Panc1 (cell line): ENCODE measurements around the gene HSPA1L. TPM values are rescaled to one million over a fixed set of nuclear protein-coding genes. Genes with fewer than 3 reads are reported as not detected.
"Not testable (repeated sequence)": the region's sequence is repeated elsewhere in the genome, so short reads cannot be mapped to it uniquely, and the experiment has no call there.

Experiments
- ATAC-seq: fragments of 200-7000 bp; cut with Tn5 transposase; 2 replicates; pipeline ENCODE4 v1.9.1; 2020; ENCODE audit warnings: mild to moderate bottlenecking, moderate library complexity
- BruUV-seq: library from RNA; stranded (reverse); fragments of 400-500 nt; replicated peaks from 2 replicates; lab custom pipeline; 2021; lab: Mats Ljungman, UMichigan
- CTCF ChIA-PET: fragments of 300-600 bp; sonication (Branson Sonifier 250); formaldehyde crosslinking; loops from one replicate; lab custom pipeline; 2022; ENCODE audit warnings: antibody characterized with exemption; lab: Charles Lee
- POLR2A ChIA-PET: fragments of 300-600 bp; sonication (Branson Sonifier 250); formaldehyde crosslinking; loops from one replicate; lab custom pipeline; 2022; ENCODE audit warnings: antibody characterized with exemption; lab: Charles Lee
- DNase-seq: peaks from one replicate; pipeline ENCODE4 v3.0.0-alpha.2; 2010; ENCODE audit warnings: low read depth, low spot score
- H3K27ac ChIP-seq: 2 replicates; pipeline ENCODE4 v1.5.1; 2011; ENCODE audit warnings: mild to moderate bottlenecking, low read length, inconsistent platforms
- H3K27me3 ChIP-seq: fragments of 200-500 bp; sonication (Bioruptor generic); 2 replicates; pipeline ENCODE4 v1.6.0; 2014; ENCODE audit warnings: low read length, inconsistent platforms; ENCODE audit not compliant: control insufficient read depth, insufficient read depth
- H3K36me3 ChIP-seq: fragments of 200-500 bp; sonication (Bioruptor generic); 2 replicates; pipeline ENCODE4 v1.5.1; 2014; ENCODE audit warnings: inconsistent platforms, mild to moderate bottlenecking, low read length, moderate library complexity; ENCODE audit not compliant: control insufficient read depth, insufficient read depth
- H3K4me1 ChIP-seq: 2 replicates; pipeline ENCODE4 v1.5.1; 2011; ENCODE audit warnings: inconsistent platforms, mild to moderate bottlenecking, low read length, moderate library complexity; ENCODE audit not compliant: control insufficient read depth, insufficient read depth
- H3K4me3 ChIP-seq, 2 experiments: 2 replicates each; pipeline ENCODE4 v1.5.1; 2011 to 2012; ENCODE audit warnings: low read depth in 2 of 2, low read length in 2 of 2, mild to moderate bottlenecking in 2 of 2, inconsistent platforms in 1 of 2, moderate library complexity in 1 of 2
- H3K9me3 ChIP-seq: fragments of 200-500 bp; sonication (Bioruptor generic); 2 replicates; pipeline ENCODE4 v1.5.1; 2014; ENCODE audit warnings: low read depth, mild to moderate bottlenecking, inconsistent platforms, low read length, moderate library complexity; ENCODE audit not compliant: control insufficient read depth, insufficient read depth
- SIN3A ChIP-seq: IDR thresholded peaks from 2 replicates; pipeline ENCODE4 v1.6.1; 2012; ENCODE audit warnings: low read depth, mild to moderate bottlenecking, low read length, moderate library complexity, borderline replicate concordance; ENCODE audit not compliant: insufficient read depth
- TCF7L2 ChIP-seq: IDR thresholded peaks from 2 replicates; pipeline ENCODE4 v1.6.1; 2011; ENCODE audit warnings: mild to moderate bottlenecking, low read depth, low read length, inconsistent platforms
- in situ Hi-C: cut with HindIII; loops from 2 replicates; pipeline ENCODE4 v1.10.0; 2016; ENCODE audit warnings: low sequenced_read_pairs, low pct_unique_long_range_greater_than_20kb
- intact Hi-C: fragments of 100-400 bp; cut with micrococcal nuclease; formaldehyde crosslinking; loops from one replicate; pipeline ENCODE4 v1.10.0; 2022; ENCODE audit not compliant: unreplicated experiment
- total RNA-seq: library from RNA; stranded (reverse); gene quantifications from one replicate; pipeline ENCODE4 v1.2.1, GENCODE V29; 2021; ENCODE audit not compliant: unreplicated experiment
- TF ChIP-seq, protein P1 (sequence below): fragments of 450-650 bp; IDR thresholded peaks from 2 replicates; pipeline ENCODE4 v1.5.1; 2017; ENCODE audit warnings: mild to moderate bottlenecking
- TF ChIP-seq, protein P2 (sequence below), 2 experiments: IDR thresholded peaks; 2 replicates each; pipeline ENCODE4 v1.6.1; 2011 to 2012; ENCODE audit warnings: low read depth in 2 of 2, control low read depth in 1 of 2, low read length in 1 of 2, mild to moderate bottlenecking in 1 of 2, moderate library complexity in 1 of 2; ENCODE audit not compliant: insufficient read depth in 1 of 2

Gene HSPA1L
- total RNA-seq, 1 experiment from 2014 or later = 2.8 TPM

DNA sequence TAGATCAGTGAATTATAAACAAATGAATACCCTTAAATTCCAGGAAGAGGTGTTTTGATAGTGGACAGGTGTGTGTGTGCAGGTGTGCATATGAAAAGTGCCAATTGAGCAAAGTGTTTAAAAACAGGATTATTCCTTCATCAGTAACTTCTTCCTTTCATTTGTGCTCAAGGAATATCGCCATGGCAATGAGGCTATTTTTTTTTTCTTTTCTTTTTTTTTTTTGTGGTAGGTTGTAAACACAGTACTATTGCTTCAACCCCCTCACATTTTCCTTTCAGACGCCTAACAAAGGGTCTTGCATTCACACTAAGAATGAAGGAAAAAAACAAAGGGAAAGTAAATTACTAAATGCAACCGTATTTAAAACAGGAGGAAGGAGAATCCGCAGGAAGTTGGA, 10.5 kb upstream of the HSPA1L start:
- POLR2A ChIA-PET = no interaction called here
- in situ Hi-C loops = no loop called here
- ATAC-seq = no peak
- BruUV-seq = no TSS peak
- no peak overlapping the region for H3K4me3 ChIP-seq
- TF ChIP-seq, protein P1, sequence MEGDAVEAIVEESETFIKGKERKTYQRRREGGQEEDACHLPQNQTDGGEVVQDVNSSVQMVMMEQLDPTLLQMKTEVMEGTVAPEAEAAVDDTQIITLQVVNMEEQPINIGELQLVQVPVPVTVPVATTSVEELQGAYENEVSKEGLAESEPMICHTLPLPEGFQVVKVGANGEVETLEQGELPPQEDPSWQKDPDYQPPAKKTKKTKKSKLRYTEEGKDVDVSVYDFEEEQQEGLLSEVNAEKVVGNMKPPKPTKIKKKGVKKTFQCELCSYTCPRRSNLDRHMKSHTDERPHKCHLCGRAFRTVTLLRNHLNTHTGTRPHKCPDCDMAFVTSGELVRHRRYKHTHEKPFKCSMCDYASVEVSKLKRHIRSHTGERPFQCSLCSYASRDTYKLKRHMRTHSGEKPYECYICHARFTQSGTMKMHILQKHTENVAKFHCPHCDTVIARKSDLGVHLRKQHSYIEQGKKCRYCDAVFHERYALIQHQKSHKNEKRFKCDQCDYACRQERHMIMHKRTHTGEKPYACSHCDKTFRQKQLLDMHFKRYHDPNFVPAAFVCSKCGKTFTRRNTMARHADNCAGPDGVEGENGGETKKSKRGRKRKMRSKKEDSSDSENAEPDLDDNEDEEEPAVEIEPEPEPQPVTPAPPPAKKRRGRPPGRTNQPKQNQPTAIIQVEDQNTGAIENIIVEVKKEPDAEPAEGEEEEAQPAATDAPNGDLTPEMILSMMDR = no peak
- TF ChIP-seq, protein P2, sequence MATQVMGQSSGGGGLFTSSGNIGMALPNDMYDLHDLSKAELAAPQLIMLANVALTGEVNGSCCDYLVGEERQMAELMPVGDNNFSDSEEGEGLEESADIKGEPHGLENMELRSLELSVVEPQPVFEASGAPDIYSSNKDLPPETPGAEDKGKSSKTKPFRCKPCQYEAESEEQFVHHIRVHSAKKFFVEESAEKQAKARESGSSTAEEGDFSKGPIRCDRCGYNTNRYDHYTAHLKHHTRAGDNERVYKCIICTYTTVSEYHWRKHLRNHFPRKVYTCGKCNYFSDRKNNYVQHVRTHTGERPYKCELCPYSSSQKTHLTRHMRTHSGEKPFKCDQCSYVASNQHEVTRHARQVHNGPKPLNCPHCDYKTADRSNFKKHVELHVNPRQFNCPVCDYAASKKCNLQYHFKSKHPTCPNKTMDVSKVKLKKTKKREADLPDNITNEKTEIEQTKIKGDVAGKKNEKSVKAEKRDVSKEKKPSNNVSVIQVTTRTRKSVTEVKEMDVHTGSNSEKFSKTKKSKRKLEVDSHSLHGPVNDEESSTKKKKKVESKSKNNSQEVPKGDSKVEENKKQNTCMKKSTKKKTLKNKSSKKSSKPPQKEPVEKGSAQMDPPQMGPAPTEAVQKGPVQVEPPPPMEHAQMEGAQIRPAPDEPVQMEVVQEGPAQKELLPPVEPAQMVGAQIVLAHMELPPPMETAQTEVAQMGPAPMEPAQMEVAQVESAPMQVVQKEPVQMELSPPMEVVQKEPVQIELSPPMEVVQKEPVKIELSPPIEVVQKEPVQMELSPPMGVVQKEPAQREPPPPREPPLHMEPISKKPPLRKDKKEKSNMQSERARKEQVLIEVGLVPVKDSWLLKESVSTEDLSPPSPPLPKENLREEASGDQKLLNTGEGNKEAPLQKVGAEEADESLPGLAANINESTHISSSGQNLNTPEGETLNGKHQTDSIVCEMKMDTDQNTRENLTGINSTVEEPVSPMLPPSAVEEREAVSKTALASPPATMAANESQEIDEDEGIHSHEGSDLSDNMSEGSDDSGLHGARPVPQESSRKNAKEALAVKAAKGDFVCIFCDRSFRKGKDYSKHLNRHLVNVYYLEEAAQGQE (IDR thresholded peaks at IDR 0.05; ENCODE audit: insufficient read depth in 1 of 2, low read depth in 2 of 2, low read length in 1 of 2) = no peak
- no peak for TF ChIP-seq TCF7L2
- no peak for TF ChIP-seq SIN3A
- intact Hi-C loops = loop anchor here (10.0 kb wide), 1 partner anchor 51 kb away; the partner anchor contains the start of gene VWA7
- no peaks in the 10 kb centered on the region for H3K27me3 ChIP-seq
- H3K9me3 ChIP-seq = no peaks in the 10 kb centered on the region
- no peaks in the 10 kb centered on the region; the same call in 1 of the 2 replicates for H3K36me3 ChIP-seq
- no peak for DNase-seq
- H3K4me1 ChIP-seq = peaks cover 30% of the 10 kb centered on the region
- CTCF ChIA-PET = no interaction called here
- H3K27ac ChIP-seq = peak overlapping the region; percentile 67; the same call in 1 of the 2 replicates

DNA sequence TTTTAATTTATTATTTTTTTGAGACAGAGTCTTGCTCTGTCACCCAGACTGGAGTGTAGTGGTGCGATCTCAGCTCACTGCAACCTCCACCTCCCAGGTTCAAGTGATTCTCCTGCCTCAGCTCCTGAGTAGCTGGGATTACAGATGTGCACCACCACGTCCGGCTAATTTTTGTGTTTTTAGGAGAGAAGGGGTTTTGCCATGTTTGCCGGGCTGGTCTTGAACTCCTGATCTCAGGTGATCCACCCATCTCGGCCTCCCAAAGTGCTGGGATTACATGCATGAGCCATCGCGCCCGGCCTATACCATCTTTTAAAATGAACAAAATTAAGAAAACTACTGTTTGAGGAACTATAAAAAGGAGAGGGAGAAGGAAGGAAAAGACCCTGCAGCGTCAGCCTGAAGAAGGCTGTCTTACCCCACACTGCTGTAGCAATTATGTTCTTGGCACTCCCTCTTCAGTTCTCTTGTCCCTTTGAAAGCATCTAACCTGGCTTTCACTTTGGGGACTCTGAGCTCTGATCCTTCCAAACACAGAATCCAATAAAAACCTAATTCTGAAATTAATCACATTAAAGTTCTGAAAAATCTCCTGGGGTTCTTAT, 8.6 kb upstream of the HSPA1L start:
- H3K4me3 ChIP-seq, H3K36me3 ChIP-seq, in situ Hi-C loops, BruUV-seq, H3K27me3 ChIP-seq, CTCF ChIA-PET, H3K9me3 ChIP-seq, DNase-seq, ATAC-seq: not testable (repeated sequence)
- Histone ChIP-seq H3K27ac (peak overlapping the region; percentile 98; the same call in 1 of the 2 replicates), H3K4me1 (peaks cover 40% of the 10 kb centered on the region)
- POLR2A ChIA-PET = interaction anchor here (1.1 kb wide), 1 partner anchor 96 kb away, joined by 4 read pairs; no protein-coding TSS in a partner anchor
- intact Hi-C loops = loop anchor here (10.0 kb wide), 1 partner anchor 49 kb away; the partner anchor contains the start of gene VWA7
